HUES64 (cell line): ENCODE data around the gene SH3BP5L.
"Not testable (repeated sequence)": the region's sequence is repeated elsewhere in the genome, so short reads cannot be mapped to it uniquely, and the experiment has no call there.

ENCODE experiments used
- H3K27ac ChIP-seq: 2 replicates; pipeline ENCODE4 v1.7.0; 2013; ENCODE audit warnings: low read depth, low read length, inconsistent platforms
- H3K27me3 ChIP-seq: 2 replicates; pipeline ENCODE4 v1.6.1; 2013; ENCODE audit warnings: mild to moderate bottlenecking, low read length; ENCODE audit not compliant: insufficient read depth
- H3K36me3 ChIP-seq: 2 replicates; pipeline ENCODE4 v1.6.1; 2013; ENCODE audit warnings: mild to moderate bottlenecking, low read length; ENCODE audit not compliant: insufficient read depth
- H3K4me1 ChIP-seq: 2 replicates; pipeline ENCODE4 v1.6.1; 2013; ENCODE audit warnings: mild to moderate bottlenecking, low read length, moderate library complexity; ENCODE audit not compliant: insufficient read depth
- H3K4me3 ChIP-seq: 2 replicates; pipeline ENCODE4 v1.5.1; 2013; ENCODE audit warnings: mild to moderate bottlenecking, low read length, moderate library complexity
- H3K9ac ChIP-seq: 2 replicates; pipeline ENCODE4 v1.6.1; 2013; ENCODE audit warnings: mild to moderate bottlenecking, low read depth, low read length
- H3K9me3 ChIP-seq: 2 replicates; pipeline ENCODE4 v1.6.1; 2013; ENCODE audit warnings: low read depth, low read length; ENCODE audit not compliant: insufficient read depth
- WGBS: fragments of 150-250, 120-280 bp; methylation state at CpG from one replicate; pipeline ENCODE4 v1.1.7; 2013; ENCODE audit warnings: missing lambda C conversion rate; 5-methylcytosine and 5-hydroxymethylcytosine counted together

The SH3BP5L gene

DNA sequence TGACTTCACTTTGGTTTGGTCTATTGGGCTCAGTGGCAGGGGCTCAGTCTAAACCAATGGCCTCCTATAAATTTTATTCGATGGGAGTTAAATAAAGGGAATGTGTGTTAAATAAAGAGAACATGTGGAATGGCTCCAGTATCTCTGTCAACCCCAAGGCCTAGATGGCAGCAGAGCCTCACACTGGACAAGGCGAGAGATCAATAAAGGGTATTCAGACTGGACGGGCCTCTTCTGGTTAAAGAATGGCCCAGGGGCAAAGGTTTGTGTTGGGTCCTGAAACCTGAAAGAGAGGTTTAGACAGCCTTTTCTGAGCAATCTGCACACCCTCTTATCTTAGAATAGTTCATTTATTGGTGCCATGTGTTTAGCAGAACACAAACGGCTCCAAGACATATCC, 34.7 kb downstream of the SH3BP5L start:
- H3K27ac ChIP-seq = no peak overlapping the region

DNA sequence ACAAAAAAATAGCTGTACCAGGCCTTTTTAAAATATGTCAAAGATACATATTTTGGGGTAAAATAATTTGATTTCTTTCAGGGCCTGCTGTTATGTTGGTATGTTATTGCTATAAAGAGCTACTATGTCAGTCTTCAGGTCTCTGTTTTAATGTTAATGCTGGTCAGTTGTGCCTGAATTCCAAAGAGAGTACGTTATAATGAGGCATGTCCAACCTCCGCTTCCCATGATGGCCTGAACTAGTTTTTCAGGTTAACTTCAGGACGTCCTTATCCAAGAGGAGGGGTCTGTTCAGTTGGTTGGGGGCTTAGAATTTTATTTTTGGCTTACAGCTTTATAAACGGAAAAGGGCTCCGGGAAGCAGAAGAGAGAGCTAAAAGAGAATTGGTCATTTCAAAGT, 35.3 kb downstream of the SH3BP5L start:
- Histone ChIP-seq H3K27ac (no peak overlapping the region), H3K9ac (no peak overlapping the region), H3K4me1 (no peaks in the 10 kb centered on the region), H3K9me3 (peaks cover 90% of the 10 kb centered on the region), H3K36me3 (no peaks in the 10 kb centered on the region), H3K27me3 (no peaks in the 10 kb centered on the region), H3K4me3 (no peak overlapping the region)
- WGBS = 73% methylated on average over 5 of the region's 5 CpGs

More for the DNA sequence above, 34.7 kb downstream of the SH3BP5L start:
- Histone ChIP-seq H3K4me3 (no peak overlapping the region), H3K36me3 (no peaks in the 10 kb centered on the region), H3K27me3 (no peaks in the 10 kb centered on the region), H3K9me3 (peaks cover 90% of the 10 kb centered on the region), H3K9ac (no peak overlapping the region), H3K4me1 (no peaks in the 10 kb centered on the region)
- 88% methylated on average over 4 of the region's 4 CpGs for WGBS

DNA sequence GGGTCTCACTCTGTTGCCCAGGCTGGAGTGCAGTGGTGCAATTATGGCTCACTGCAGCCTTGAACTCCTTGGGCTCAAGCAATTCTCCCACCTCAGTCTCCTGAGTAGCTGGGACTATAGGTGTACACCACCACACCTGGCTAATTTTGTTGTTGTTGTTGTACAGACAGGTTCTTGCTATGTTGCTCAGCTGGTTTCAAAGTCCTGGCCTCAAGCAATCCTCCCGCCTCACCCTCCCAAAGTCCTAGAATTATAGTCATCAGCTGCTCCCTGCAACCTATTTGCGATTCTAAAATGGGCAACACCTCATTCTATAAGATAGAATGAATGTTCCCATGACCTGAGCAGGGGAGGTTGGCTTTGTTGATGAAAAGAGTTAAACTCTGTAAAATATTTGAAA, 36.4 kb downstream of the SH3BP5L start:
- not testable (repeated sequence) for H3K4me1 ChIP-seq, H3K27me3 ChIP-seq, H3K4me3 ChIP-seq, H3K36me3 ChIP-seq, H3K9ac ChIP-seq, H3K27ac ChIP-seq
- peaks cover 86% of the 10 kb centered on the region for H3K9me3 ChIP-seq
- WGBS = 75% methylated on average over 2 of the region's 2 CpGs

DNA sequence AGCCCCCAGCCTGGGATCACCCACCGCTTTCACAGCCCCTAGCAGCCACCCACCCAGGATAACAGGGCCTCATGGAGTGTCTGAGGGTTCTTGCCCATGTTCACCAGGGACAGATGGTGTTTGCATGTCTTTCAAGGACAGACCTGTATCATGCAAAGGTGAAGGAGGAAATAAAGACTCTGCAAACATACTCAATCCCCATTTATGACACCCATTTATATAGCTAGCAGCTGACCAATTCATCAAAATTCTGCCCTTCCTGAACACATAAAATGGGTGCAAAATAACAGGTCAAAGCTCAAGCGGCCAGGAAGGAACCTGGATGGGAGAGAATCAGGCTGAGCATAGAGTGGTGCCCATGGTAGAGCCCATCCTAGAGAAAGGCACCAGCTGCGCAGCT, 37.4 kb downstream of the SH3BP5L start:
- H3K9ac ChIP-seq = no peak overlapping the region
- peaks cover 86% of the 10 kb centered on the region for H3K9me3 ChIP-seq
- 64% methylated on average over 3 of the region's 3 CpGs for WGBS
- H3K4me1 ChIP-seq = no peaks in the 10 kb centered on the region
- H3K4me3 ChIP-seq = no peak overlapping the region
- H3K36me3 ChIP-seq = no peaks in the 10 kb centered on the region
- no peaks in the 10 kb centered on the region for H3K27me3 ChIP-seq
- no peak overlapping the region for H3K27ac ChIP-seq

- Histone ChIP-seq H3K27me3 (no peaks in the 10 kb centered on the region), H3K9ac (no peak overlapping the region), H3K9me3 (peaks cover 86% of the 10 kb centered on the region), H3K27ac (no peak overlapping the region), H3K36me3 (no peaks in the 10 kb centered on the region), H3K4me1 (no peaks in the 10 kb centered on the region), H3K4me3 (no peak overlapping the region)
- WGBS = 84% methylated on average over 4 of the region's 4 CpGs
Measured at GRCh38 chr1:248787430-248787829, 38.3 kb downstream of the SH3BP5L start.

GRCh38 chr1:248786156-248786555, 39.6 kb downstream of the SH3BP5L start:
- H3K36me3 ChIP-seq = no peaks in the 10 kb centered on the region
- no peaks in the 10 kb centered on the region for H3K27me3 ChIP-seq
- no peak overlapping the region for H3K4me3 ChIP-seq
- 68% methylated on average over 3 of the region's 3 CpGs for WGBS
- H3K27ac ChIP-seq = no peak overlapping the region
- peaks cover 91% of the 10 kb centered on the region for H3K9me3 ChIP-seq
- H3K9ac ChIP-seq = no peak overlapping the region
- no peaks in the 10 kb centered on the region for H3K4me1 ChIP-seq

DNA sequence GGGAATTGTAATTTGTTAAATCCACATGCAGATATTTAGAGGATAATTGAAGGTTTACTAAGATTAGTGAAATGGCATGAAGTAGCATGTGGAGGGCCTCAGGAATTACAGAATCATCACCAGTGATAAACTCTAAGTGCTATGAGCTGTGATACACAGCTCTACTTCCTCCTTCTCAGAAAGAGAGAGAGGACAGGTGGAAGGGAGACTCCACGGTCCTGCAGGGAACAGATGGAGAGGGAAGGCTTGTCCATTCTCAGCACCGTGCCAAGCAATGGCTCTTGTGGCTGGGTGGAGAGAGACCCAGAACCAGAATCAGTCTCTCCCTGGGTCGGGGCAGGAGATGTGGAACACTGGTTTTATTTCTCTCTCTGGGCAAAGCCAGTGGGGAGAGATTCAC, 42.3 kb downstream of the SH3BP5L start:
- Histone ChIP-seq H3K9ac (no peak overlapping the region), H3K4me1 (no peaks in the 10 kb centered on the region), H3K36me3 (no peaks in the 10 kb centered on the region), H3K4me3 (no peak overlapping the region), H3K27me3 (no peaks in the 10 kb centered on the region), H3K9me3 (peaks cover 93% of the 10 kb centered on the region), H3K27ac (no peak overlapping the region)
- WGBS = 63% methylated on average over 3 of the region's 3 CpGs

DNA sequence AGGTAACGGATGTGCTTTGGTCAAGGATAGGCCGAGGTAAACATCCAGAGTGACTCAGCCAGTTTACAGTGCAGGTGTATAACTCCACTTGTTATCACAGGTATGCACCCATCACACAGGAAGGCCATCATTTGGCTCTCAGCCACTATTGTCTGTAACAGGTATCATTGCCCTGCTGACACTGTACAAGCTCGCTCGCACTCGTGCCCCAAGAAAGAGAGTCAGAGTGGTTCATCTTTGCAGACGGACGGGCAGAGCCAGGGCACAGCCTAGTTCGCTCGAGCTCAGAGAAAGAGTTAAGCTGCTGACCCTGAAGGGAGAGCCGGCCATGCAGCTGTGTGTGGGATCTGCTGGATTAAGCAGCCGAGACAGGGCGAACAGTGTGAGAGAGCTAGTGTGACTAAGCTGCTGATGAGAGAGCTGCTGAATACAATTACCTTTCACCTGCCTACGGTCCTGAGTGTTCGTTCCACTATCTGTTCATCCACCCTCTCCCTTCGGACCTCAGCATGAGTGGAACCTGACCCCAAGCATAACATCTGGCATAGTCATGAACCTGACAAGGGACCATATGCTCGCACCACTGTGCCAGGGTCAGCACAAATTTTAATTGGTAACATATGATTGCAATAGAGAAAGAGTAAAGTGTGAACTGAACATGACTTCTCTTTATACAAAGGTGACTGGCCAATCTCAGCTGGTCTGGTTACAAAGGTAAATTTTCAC, 43.1 kb downstream of the SH3BP5L start:
- no peaks in the 10 kb centered on the region for H3K36me3 ChIP-seq
- no peaks in the 10 kb centered on the region for H3K4me1 ChIP-seq
- no peak overlapping the region for H3K9ac ChIP-seq
- WGBS = 86% methylated on average over 16 of the region's 16 CpGs
- no peak overlapping the region for H3K27ac ChIP-seq
- H3K27me3 ChIP-seq = no peaks in the 10 kb centered on the region
- H3K4me3 ChIP-seq = no peak overlapping the region
- H3K9me3 ChIP-seq = peaks cover 93% of the 10 kb centered on the region

- Histone ChIP-seq H3K9me3 (peaks cover 96% of the 10 kb centered on the region), H3K4me1 (no peaks in the 10 kb centered on the region), H3K4me3 (no peak overlapping the region), H3K36me3 (no peaks in the 10 kb centered on the region), H3K27me3 (no peaks in the 10 kb centered on the region), H3K9ac (no peak overlapping the region), H3K27ac (no peak overlapping the region)
- WGBS = 54% methylated on average over 2 of the region's 2 CpGs
Measured at GRCh38 chr1:248779350-248779749, 46.4 kb downstream of the SH3BP5L start.

GRCh38 chr1:248778906-248779305, 46.8 kb downstream of the SH3BP5L start:
- Histone ChIP-seq H3K9me3 (peaks cover 95% of the 10 kb centered on the region), H3K27me3 (no peaks in the 10 kb centered on the region), H3K36me3 (no peaks in the 10 kb centered on the region), H3K27ac (no peak overlapping the region), H3K4me3 (no peak overlapping the region), H3K4me1 (no peaks in the 10 kb centered on the region), H3K9ac (no peak overlapping the region)
- WGBS = 90% methylated on average over 2 of the region's 2 CpGs

- H3K9me3 ChIP-seq = peaks cover 94% of the 10 kb centered on the region
Measured at GRCh38 chr1:248776991-248777390, 48.7 kb downstream of the SH3BP5L start.

DNA sequence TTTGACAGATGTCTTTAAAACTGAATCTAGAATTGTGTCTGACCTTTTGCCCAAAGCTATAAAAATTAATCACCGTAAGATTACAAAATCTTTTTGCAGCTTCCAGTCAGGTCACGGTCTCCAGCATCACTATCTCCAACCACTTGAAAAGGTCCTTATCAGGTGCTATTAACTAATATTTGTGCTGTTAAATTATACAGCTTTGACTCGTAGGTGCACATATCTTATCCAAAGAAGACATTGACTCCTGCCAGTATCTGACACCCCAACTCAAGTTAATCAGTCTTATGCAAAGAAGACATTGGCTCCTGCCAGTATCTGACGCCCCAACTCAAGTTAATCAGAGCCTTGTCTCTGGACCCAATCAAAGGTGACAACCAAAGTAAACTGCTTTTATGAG, 50.3 kb downstream of the SH3BP5L start:
- Histone ChIP-seq H3K4me3 (no peak overlapping the region), H3K9ac (no peak overlapping the region), H3K4me1 (no peaks in the 10 kb centered on the region), H3K9me3 (peaks cover 93% of the 10 kb centered on the region), H3K36me3 (no peaks in the 10 kb centered on the region), H3K27ac (no peak overlapping the region), H3K27me3 (no peaks in the 10 kb centered on the region)
- 85% methylated on average over 4 of the region's 4 CpGs for WGBS

More at GRCh38 chr1:248776991-248777390, 48.7 kb downstream of the SH3BP5L start:
- Histone ChIP-seq H3K9ac (no peak overlapping the region), H3K36me3 (no peaks in the 10 kb centered on the region), H3K27ac (no peak overlapping the region), H3K27me3 (no peaks in the 10 kb centered on the region), H3K4me1 (no peaks in the 10 kb centered on the region), H3K4me3 (no peak overlapping the region)
